Activated T-cell treated with anti-CD3 and anti-CD28 coated beads, Interleukin-2, amount 50 U/mL, for 72 hours (primary cell): ENCODE data around the gene ARHGEF10L. TPM values are rescaled to one million over a fixed set of nuclear protein-coding genes. Genes with fewer than 3 reads are reported as not detected.

Source experiments
- ATAC-seq, 2 donors: fragments of 150-1000 bp; cut with Tn5 transposase; replicated peaks in 1 of 2; 2 replicates each; pipeline ENCODE4 v1.10.0; 2021; ENCODE audit warnings: moderate library complexity in 2 of 2, mild to moderate bottlenecking in 1 of 2
- DNase-seq, 2 donors: peaks; one replicate each; pipeline ENCODE4 v3.0.0; 2021 to 2022; ENCODE audit warnings: mixed read lengths in 1 of 2
- H3K27ac Mint-ChIP-seq: one replicate; pipeline ENCODE4 v1.8.0; 2022; ENCODE audit warnings: mild to moderate bottlenecking, moderate library complexity, mixed read lengths
- H3K27me3 Mint-ChIP-seq: one replicate; pipeline ENCODE4 v1.8.0; 2022; ENCODE audit warnings: low read depth, mixed read lengths
- H3K36me3 Mint-ChIP-seq, 2 donors: one replicate each; pipeline ENCODE4 v1.8.0; 2022; ENCODE audit warnings: mixed read lengths in 2 of 2, mild to moderate bottlenecking in 1 of 2; ENCODE audit not compliant: insufficient read depth in 2 of 2
- H3K4me1 Mint-ChIP-seq: one replicate; pipeline ENCODE4 v1.8.0; 2022; ENCODE audit warnings: low read depth, mixed read lengths
- H3K4me3 Mint-ChIP-seq, 2 donors: one replicate each; pipeline ENCODE4 v1.8.0; 2022; ENCODE audit warnings: mild to moderate bottlenecking in 2 of 2, mixed read lengths in 2 of 2, moderate library complexity in 2 of 2
- H3K9me3 Mint-ChIP-seq, 2 donors: one replicate each; pipeline ENCODE4 v1.8.0; 2022; ENCODE audit warnings: mixed read lengths in 2 of 2
- total RNA-seq, 2 donors: library from RNA; stranded (reverse); gene quantifications; one replicate each; pipeline ENCODE4 v1.2.3, GENCODE V29; 2022

The ARHGEF10L gene
- total RNA-seq, 2 donors from 2014 or later: not detected

DNA sequence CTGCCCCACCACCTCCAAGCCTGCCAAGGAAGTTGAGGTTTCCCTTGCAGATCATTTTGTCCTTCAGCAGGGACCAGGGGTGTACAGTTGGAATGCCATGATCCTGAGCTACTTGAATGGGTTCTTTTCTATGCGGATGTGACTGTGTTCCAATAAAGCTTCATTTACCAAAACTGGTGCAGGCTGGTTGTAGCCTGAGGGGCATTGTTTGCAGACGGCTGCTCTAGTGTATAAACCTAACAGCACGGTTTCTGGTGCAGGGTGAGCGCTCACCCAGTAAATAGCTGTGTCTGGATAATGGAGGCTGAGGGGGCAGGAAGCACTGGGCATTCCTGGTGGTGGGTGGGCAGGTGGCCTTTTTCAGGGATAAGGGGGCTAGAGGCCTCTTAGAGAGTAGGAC is 142.9 kb downstream of the ARHGEF10L start:
- H3K27ac Mint-ChIP-seq: no peak overlapping the region
- peaks cover 7% of the 10 kb centered on the region for H3K27me3 Mint-ChIP-seq
- no peaks in the 10 kb centered on the region for H3K36me3 Mint-ChIP-seq
- H3K4me1 Mint-ChIP-seq: no peaks in the 10 kb centered on the region
- DNase-seq (no peak), ATAC-seq (no peak)
- no peaks in the 10 kb centered on the region for H3K9me3 Mint-ChIP-seq
- no peak overlapping the region for H3K4me3 Mint-ChIP-seq

DNA sequence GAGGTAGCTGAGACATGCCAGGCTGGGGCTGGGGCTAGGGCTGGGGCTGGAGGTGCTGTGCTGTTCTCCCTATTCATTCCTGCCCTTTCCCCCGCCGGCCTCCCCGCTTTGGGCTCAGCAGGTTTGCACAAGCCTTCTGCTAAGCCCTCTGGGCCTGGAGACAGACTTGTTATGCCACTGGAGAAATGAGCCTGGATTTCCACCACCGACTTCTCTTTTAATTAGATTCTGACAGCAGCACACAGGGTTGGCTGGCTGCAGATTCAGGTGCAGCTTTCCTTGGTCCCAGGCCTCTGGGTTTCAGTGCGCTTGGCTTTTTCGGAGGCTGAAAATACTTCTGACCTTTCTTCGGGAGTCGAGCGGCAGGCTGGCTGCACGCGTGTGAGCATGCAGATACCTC is 144.1 kb downstream of the ARHGEF10L start:
- H3K4me3 Mint-ChIP-seq: no peak overlapping the region
- no peaks in the 10 kb centered on the region for H3K4me1 Mint-ChIP-seq
- no peaks in the 10 kb centered on the region for H3K9me3 Mint-ChIP-seq
- ATAC-seq (no peak), DNase-seq (no peak)
- no peaks in the 10 kb centered on the region for H3K36me3 Mint-ChIP-seq
- peaks cover 7% of the 10 kb centered on the region for H3K27me3 Mint-ChIP-seq
- no peak overlapping the region for H3K27ac Mint-ChIP-seq

DNA sequence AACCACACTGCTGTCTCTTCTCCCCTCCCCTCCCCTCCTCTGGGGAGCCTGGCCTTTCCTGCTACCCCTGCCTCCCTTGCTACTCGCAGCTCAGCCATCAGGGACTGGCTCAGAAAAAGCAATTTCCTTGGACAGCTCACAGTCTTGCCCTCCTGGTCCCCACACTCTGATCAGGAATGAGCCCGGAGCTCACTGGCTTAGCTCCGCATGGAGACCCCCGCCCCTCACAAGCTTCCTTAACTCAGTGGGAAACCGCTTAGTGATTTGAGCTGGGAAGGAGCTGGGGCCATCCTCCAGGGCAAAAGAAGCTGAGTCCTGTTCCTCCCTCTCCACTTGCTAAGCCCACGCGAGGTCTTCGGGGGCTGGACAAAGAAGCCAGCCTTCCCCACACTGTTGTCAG is 145.3 kb downstream of the ARHGEF10L start:
- Mint-ChIP-seq H3K36me3 (no peaks in the 10 kb centered on the region), H3K27me3 (peaks cover 7% of the 10 kb centered on the region), H3K27ac (no peak overlapping the region), H3K4me3 (no peak overlapping the region), H3K9me3 (no peaks in the 10 kb centered on the region), H3K4me1 (no peaks in the 10 kb centered on the region)
- DNase-seq (no peak), ATAC-seq (no peak)

DNA sequence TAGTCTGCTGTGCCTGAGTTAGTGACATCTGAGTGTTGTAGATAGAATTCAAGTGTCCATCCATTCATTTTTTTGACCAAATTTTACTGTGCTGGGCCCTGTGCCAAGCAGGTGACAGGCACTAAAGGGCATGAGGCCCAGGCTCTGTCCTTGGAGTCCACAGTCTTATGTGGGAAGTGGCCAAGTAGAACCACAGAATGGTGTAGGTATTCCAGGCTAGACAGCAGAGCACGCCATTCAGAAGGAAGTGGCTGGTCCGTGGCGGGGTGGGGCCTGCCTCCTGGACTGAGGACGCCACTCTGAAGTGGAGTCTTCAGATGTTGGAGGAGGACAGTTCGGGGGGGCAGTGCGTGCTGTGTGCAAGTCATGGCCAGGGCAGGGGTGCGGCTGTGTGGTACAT is 146.8 kb downstream of the ARHGEF10L start:
- H3K36me3 Mint-ChIP-seq: no peaks in the 10 kb centered on the region
- ATAC-seq (no peak), DNase-seq (no peak)
- no peaks in the 10 kb centered on the region for H3K4me1 Mint-ChIP-seq
- H3K27me3 Mint-ChIP-seq: peaks cover 7% of the 10 kb centered on the region
- H3K4me3 Mint-ChIP-seq: no peak overlapping the region
- no peak overlapping the region for H3K27ac Mint-ChIP-seq
- H3K9me3 Mint-ChIP-seq: no peaks in the 10 kb centered on the region

DNA sequence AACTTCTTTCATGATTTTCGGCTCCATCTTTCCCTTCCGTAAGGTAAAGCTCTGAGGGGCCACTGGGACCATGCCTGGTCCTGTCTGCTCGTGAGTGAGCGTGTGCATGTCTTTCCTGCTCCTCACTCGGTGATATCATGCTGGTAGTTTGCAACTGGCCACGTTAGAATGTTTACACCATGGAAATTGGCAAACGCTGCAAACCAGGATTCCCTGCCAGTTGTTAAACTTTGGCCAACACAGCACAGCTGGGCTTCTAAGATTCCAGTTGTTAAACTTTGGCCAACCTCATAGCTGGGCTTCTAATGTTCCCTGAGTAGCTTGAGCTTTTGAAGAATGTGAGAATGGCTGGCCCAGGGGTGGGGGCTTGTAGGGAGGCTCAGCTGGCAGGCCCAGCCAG is 147.6 kb downstream of the ARHGEF10L start:
- Mint-ChIP-seq H3K4me3 (no peak overlapping the region), H3K4me1 (no peaks in the 10 kb centered on the region)

DNA sequence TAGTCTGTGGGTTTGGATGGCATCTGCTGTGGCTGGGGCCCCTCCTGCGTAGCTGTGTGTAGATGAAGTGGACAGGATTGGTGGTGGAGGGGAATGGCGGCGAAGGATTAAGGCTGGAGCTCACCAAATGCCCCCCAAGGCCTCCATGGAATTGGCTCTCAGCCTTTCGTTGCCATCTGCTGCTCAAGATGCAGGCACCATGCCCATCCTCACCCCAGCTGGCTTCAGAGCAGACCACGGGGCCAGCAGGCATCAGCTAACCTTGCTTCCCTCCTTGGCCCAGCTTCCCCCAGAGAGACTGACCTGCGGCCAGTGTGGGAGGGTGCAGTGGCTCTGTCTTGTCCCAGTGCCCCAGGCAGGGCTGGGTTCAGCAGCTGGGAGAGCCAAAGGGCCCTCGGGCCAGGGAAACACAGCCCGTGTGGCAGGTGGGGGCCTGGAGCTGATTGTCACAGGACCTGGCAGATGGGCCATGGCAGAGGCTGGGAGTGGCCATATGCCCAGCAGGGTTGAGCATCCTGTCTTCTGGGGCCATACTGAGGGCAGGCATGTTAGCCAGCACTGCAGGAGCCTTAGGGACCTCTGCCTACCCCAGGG is 148.8 kb downstream of the ARHGEF10L start:
- Mint-ChIP-seq H3K27me3 (peaks cover 16% of the 10 kb centered on the region), H3K9me3 (no peaks in the 10 kb centered on the region), H3K4me1 (no peaks in the 10 kb centered on the region), H3K27ac (no peak overlapping the region), H3K4me3 (no peak overlapping the region), H3K36me3 (no peaks in the 10 kb centered on the region)
- ATAC-seq (no peak), DNase-seq (no peak)

More for the DNA sequence above, 147.6 kb downstream of the ARHGEF10L start:
- H3K27ac Mint-ChIP-seq: no peak overlapping the region
- ATAC-seq: no peak
- H3K27me3 Mint-ChIP-seq: peaks cover 7% of the 10 kb centered on the region
- H3K36me3 Mint-ChIP-seq: no peaks in the 10 kb centered on the region
- DNase-seq: no peak
- no peaks in the 10 kb centered on the region for H3K9me3 Mint-ChIP-seq

DNA sequence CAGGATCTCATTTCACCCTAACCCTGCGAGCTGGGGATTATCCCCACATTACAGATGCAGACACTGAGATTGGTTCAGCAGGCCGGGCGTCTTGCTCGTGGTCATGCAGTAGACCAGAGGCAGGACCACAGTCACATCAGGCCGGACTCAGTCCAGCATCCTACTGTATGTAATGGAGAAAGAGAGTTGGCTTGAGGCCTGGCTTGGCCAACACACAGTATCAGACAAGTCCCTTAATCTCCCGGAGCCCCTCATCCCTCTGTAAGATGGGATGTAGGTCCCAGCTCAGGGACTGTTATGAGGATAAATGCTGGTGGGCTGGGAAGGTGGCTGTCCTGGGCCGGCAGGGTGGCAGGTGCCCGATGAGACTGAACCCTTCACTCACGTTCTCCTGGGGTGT is 149.5 kb downstream of the ARHGEF10L start:
- Mint-ChIP-seq H3K9me3 (no peaks in the 10 kb centered on the region), H3K36me3 (no peaks in the 10 kb centered on the region), H3K4me3 (no peak overlapping the region), H3K27me3 (peaks cover 17% of the 10 kb centered on the region), H3K27ac (no peak overlapping the region), H3K4me1 (no peaks in the 10 kb centered on the region)
- ATAC-seq (no peak), DNase-seq (no peak)

DNA sequence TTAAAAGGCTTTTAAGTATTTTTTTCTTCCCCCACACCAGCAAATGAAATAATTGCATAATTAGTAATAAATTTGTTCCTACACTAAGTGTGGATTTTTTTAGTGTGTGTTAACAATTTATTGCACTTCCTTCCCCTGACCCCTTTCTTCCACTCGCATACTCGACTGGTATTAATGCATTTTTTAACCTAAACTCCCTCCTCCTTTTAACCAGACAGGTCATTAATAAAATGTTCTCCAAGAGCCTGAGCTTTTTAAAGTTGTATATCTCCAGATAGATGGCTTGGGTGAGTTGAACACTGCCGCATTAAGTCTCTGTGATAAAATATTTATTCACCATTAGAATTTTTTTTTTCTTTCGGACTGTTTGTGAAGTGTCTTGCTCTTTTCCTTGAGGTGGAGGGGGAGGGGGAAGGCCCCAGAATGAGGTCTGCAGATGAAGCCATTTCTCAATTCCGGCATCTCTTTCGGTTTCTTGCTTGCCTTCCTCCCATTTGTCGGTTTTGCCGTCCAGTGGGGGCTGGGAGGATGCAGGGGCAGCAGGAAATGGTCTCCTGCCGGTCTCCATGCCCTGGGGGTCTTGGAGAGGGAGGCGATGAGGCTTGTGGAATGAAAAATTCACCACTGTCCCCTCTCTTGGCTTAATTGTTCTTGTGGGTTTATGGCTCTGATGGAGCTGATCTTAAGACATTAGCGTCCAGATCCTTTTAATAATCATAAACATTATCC is 151.6 kb downstream of the ARHGEF10L start:
- peaks cover 10% of the 10 kb centered on the region for H3K27me3 Mint-ChIP-seq
- no peak overlapping the region for H3K4me3 Mint-ChIP-seq
- H3K36me3 Mint-ChIP-seq: no peaks in the 10 kb centered on the region
- H3K27ac Mint-ChIP-seq: peak overlapping the region; percentile 40
- no peak for DNase-seq
- ATAC-seq: no peak
- no peaks in the 10 kb centered on the region for H3K9me3 Mint-ChIP-seq
- no peaks in the 10 kb centered on the region for H3K4me1 Mint-ChIP-seq

DNA sequence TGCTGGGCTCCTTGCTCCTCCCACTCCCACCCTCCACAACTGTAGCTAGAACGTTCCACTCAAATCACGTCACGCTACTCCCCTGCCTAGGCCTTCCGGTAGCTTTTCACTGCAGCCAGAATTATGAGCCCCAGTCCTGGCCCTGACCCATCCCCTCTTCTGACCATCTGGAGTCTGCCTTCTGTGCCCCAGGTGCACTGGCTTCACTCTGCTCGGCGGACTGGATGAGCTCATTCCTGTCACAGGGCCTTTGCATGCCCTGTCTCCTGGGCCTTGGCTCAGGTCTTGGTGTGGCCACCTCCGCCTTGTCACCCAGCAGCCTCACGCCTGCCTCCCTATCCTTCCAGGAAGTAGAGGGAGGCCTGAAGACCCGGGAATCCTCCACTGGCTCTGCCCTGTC is 153.1 kb downstream of the ARHGEF10L start:
- DNase-seq: no peak
- no peaks in the 10 kb centered on the region for H3K4me1 Mint-ChIP-seq
- H3K4me3 Mint-ChIP-seq: no peak overlapping the region
- no peak overlapping the region for H3K27ac Mint-ChIP-seq
- ATAC-seq: no peak
- H3K9me3 Mint-ChIP-seq: no peaks in the 10 kb centered on the region
- peaks cover 13% of the 10 kb centered on the region for H3K27me3 Mint-ChIP-seq
- H3K36me3 Mint-ChIP-seq: no peaks in the 10 kb centered on the region

DNA sequence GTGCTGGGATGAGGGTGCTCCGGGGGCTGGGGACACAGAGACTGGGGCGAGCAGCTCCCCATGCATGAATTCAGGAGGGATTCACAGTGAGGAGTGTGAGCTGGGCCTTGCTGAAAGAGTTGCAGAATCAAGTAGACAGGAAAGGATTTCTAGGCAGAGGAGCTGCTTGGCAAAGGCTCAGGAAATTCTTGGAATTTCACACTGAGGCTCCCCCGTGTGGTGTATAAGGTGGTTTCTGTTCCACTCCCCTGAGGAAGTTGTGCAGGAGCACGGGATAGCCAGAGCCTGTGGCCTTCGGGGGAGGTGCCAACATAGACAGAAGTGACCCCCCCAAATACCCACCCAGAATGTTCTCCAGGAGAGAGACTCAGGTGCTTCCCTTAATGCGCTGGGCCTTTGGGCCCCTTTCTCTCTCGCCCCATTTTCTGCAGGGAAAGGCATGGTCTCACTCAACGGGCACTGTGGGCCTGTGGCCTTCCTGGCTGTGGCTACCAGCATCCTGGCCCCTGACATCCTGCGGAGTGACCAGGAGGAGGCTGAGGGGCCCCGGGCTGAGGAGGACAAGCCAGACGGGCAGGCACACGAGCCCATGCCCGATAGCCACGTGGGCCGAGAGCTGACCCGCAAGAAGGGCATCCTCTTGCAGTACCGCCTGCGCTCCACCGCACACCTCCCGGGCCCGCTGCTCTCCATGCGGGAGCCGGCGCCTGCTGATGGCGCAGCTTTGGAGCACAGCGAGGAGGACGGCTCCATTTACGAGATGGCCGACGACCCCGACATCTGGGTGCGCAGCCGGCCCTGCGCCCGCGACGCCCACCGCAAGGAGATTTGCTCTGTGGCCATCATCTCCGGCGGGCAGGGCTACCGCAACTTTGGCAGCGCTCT is 157.2 kb downstream of the ARHGEF10L start:
- no peaks in the 10 kb centered on the region for H3K36me3 Mint-ChIP-seq
- H3K27me3 Mint-ChIP-seq: peaks cover 25% of the 10 kb centered on the region
- peaks cover 4% of the 10 kb centered on the region for H3K4me1 Mint-ChIP-seq
- no peaks in the 10 kb centered on the region for H3K9me3 Mint-ChIP-seq
- no peak overlapping the region for H3K4me3 Mint-ChIP-seq
- no peak overlapping the region for H3K27ac Mint-ChIP-seq
- DNase-seq (no peak), ATAC-seq (no peak)

DNA sequence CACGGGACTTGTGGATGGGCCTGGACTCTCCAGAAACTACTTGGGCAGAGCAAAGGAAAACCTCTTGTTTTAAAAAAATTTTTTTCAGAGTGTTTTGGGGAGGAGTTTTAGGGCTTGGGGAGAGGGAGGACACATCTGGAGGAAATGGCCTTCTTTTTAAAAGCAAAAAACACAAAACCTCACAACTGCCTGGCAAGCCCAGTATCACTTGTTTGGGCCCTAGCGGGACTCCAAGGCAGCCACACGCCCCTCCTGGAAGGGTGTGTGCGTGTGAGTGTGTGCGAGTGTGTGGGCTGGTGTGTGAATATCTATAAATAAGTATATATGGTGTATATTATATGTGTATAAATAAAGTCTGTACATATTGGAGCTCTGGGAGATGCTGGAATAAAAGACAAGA is 158.0 kb downstream of the ARHGEF10L start:
- Mint-ChIP-seq H3K4me1 (peaks cover 4% of the 10 kb centered on the region), H3K27ac (no peak overlapping the region), H3K36me3 (no peaks in the 10 kb centered on the region), H3K27me3 (peaks cover 25% of the 10 kb centered on the region), H3K4me3 (no peak overlapping the region), H3K9me3 (no peaks in the 10 kb centered on the region)
- DNase-seq (no peak), ATAC-seq (no peak)

DNA sequence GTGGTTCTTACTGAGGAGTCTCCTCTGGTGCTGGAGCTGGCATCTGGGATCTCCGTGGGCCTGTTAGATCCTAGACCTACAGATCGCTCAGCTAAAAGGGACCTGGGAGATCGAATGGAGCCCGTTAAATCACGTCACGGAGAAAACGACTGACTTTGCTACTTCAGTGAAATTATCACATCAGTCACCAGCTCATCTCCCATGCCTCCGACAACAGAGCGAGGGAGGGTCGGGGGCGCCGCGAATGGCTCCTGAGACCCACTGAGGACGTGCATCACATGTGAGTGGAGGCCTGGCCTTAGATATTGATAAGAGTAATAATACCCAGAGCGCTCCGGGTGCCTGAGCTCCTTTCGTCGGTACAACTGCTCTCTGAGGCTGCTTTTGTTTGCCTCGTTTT is 160.1 kb downstream of the ARHGEF10L start:
- Mint-ChIP-seq H3K4me1 (peaks cover 4% of the 10 kb centered on the region), H3K36me3 (no peaks in the 10 kb centered on the region), H3K4me3 (no peak overlapping the region), H3K9me3 (no peaks in the 10 kb centered on the region), H3K27me3 (peaks cover 15% of the 10 kb centered on the region), H3K27ac (no peak overlapping the region)
- DNase-seq (no peak), ATAC-seq (no peak)
